Measurements from ENCODE around the gene ZNF679.
"Not testable (repeated sequence)": the region's sequence is repeated elsewhere in the genome, so short reads cannot be mapped to it uniquely, and the experiment has no call there.

The ZNF679 gene

GRCh38 chr7:64228174-64228573 is at the start of gene ZNF679:
Gene ZNF679, plus strand, starts transcription at chr7:64228474. Its CDS starts 20,644 bp downstream, at chr7:64249118.
- not testable (repeated sequence) for DNase-seq (ENCODE audit: low spot score)

GRCh38 chr7:64180989-64181388 is 47.3 kb upstream of the ZNF679 start:
- DNase-seq (ENCODE audit: low spot score): no peak

DNA sequence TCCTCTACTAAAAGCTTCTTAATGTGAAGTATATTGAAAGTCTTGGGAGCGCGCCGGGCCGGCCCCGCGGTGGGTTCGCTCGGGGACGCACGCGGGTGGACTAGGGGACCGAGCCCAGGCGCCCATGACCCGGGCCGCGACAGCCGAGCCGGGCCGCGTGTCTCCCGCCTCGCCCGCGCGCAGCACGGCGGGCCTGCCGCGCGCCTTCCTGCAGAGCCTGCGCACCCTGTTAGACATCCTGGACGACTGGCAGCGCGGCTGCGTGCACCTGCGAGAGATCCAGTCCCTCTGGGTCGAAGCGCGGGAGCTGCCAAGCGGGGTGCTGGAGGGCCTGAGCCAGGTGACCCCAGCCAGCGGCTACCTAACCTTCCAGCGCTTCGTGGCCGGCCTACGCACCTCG is 46.7 kb upstream of the ZNF679 start:
- no peak for DNase-seq (ENCODE audit: low spot score)

DNA sequence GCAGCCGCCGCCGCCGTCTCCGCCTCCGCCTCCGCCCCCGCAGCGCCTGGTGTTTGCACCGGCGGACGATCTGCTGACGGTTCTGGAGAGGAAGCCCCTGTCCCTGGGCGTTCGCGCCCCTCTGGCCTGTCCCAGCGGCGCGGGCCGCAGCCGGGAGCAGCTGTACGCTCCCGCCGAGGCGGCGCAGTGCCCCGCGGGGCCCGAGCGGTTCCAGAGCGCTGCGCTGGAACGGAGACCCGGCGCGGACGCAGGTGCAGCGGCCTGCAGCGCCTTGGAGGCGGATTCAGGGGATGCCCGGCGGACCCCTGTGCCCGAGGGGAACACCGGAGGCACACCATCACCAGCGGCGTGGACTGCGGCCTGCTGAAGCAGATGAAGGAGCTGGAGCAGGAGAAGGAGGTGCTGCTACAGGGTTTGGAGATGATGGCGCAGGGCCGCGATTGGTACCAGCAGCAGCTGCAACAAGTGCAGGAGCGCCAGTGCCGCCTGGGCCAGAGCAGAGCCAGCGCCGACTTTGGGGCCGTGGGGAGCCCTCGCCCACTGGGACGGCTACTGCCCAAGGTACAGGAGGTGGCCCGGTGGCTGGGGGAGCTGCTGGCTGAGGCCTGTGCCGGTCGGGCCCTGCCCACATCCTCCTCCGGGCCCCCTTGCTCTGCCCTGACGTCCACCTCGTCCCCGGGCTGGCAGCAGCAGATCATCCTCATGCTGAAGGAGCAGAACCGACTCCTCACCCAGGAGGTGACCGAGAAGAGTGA is 46.1 kb upstream of the ZNF679 start:
- no peak for DNase-seq (ENCODE audit: low spot score)

DNA sequence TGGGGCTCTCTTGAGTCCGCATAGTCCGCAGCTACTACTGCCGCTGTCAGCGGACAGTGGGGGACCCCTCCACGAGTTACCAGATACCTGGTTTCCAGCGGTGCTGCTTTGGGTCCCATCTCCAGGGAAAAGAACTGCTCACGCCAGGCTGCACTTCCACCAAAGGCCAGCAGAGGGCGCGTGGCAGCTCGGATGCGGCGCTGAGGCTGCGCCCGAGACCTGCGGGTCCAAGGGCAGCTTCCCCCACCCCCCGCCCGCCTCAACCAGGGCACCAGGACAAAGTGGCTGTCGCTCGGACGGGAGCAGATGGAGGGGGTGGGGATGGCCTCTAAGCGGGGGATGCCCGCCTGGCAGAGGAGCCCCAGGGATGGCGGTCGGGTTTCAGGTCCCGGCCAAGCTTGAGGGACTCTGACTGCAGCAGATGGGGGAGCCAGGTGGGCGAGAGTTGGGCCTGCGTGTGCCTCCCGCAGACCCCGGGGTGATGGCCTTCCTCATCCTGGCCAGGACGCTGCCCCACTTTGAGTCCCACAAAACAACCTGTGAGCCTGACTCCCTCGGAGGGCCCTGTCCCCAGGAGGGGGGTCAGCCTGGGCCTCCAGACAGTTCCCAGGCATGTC is 45.0 kb upstream of the ZNF679 start:
- DNase-seq (ENCODE audit: low spot score): peak; percentile 2

DNA sequence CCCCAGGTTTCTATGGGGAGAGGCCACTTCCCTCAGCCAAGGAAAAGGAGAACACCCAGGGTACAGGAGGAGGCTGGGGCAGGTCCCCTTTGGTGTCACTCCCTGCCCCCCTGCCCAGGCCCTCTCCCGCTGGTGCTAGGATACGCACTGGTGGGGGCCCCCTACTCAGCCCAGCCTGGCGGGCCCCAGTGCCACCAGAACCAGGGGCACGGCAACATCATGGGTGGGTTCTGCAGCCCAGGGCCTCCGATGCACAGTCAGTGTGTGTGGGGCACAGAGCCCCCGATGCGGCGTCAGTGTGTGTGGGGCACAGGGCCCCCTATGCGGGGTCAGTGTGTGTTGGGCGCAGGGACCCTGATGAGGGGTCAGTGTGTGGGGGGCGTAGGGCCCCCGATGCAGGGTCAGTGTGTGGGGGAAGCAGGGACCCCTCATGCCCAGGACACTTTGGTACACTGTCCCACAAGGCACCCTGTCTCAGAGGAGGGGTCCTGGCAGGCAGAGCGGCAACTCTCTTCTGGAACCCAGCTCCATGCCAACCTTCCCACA is 44.4 kb upstream of the ZNF679 start:
- no peak for DNase-seq (ENCODE audit: low spot score)

GRCh38 chr7:64184376-64184775 is 43.9 kb upstream of the ZNF679 start:
- DNase-seq (ENCODE audit: low spot score): no peak

DNA sequence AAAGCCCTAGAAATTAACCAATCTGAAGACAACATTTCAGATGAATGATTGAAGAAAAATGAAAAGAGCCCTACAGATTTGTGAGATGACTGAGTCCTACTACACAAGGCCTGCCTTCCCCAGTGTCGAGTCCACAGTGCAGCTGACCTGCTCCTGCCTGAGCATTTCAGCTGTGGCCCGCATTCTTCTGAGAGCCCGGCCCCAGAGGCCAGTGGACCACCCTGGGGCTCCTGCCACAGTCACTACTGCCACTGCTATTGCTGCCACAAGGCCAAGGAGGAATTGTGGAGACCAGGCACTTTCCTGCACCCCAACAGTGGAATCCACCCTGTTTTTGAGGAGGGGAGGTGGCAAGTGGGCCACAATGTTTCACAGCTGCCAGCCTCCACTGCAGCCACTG is 40.9 kb upstream of the ZNF679 start:
- DNase-seq (ENCODE audit: low spot score): no peak

GRCh38 chr7:64192148-64192704 is 36.0 kb upstream of the ZNF679 start:
- no peak for DNase-seq (ENCODE audit: low spot score)

DNA sequence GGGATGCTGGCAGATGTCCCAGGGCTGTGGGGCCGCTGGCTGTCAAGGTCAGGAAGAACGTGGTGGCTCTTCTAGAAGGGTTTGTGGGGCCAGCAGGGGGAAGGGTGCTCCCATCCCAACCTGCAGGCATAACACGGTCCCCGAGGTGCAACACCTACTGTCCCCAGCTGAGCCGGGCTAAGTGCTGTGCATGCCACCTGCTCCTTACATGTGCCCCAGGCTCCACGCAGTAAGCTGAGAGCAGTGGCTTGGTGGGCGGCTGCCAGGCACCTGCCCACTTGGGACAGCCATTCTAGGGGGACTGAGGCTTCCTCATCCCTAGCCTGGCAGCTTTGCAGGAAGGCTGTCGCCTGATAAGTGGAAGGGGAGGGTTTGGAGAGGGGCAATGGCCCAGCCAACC is 35.5 kb upstream of the ZNF679 start:
- no peak for DNase-seq (ENCODE audit: low spot score)

DNA sequence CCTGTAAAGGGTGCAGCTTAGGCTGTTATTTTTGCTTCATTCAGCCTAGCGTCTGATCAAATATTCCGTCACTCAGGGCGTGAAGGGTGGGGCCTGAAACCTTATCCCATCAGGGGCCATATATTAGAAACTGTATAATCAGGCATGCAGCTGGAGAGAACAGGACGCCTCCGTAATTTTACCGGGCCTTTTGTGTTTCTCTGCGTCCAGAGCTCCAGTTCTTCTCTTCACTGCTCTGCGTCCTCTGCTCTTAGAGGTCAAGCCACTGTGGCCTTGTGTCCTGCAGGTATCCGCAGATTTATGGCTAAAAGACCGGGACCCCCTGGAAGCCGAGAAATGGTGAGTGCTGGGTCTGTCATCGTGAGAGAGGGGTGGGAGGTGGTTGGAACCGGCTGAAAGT is 21.4 kb upstream of the ZNF679 start, which contains the start of gene ZNF735:
Gene ZNF735, plus strand, starts transcription at position 301 of the 400 bp plus-strand sequence. Its CDS starts 0 bp downstream, at position 301.
- no peak for DNase-seq (ENCODE audit: low spot score)

GRCh38 chr7:64219710-64220298 is 8.5 kb upstream of the ZNF679 start:
- DNase-seq (ENCODE audit: low spot score): not testable (repeated sequence)

DNA sequence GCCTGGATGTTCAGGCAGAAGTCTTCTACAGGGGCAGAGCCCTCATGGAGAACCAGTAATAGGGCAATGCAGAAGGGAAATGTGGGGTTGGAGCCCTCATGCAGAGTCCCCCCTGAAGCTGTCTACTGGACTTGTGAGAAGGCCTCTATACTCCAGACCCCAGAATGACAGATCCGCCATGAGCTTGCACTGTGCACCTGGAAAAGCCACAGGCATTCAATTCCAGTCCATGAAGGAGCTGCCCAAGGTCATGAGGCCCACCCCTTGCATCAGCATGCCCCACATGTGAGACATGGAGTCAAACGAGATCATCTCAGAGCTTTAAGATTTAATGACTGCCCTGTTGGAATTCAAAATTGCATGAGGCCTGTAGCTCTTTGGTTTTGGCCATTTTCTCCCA is 4.9 kb upstream of the ZNF679 start:
- no peak for DNase-seq (ENCODE audit: low spot score)

- DNase-seq (ENCODE audit: low spot score): no peak
Measured at GRCh38 chr7:64266341-64266919, 38.2 kb downstream of the ZNF679 start.

DNA sequence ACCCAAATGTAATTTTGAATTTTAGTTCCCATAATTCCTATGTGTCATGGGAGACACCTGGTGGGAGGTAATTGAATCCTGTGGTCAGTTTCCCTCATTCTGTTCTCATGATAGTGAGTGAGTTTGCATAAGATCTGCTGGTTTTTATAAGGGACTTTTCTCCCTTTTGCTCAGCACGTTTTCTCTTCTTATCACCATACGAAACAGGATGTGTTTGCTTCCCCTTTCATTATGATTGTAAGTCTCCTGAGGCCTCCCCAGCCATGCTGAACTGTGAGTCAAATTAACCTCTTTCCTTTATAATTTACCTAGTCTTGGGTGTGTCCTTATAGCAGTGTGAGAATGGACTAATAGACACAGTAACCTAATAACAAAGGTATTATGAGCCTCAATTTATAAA is 49.4 kb downstream of the ZNF679 start:
- no peak for DNase-seq (ENCODE audit: low spot score)

- DNase-seq (ENCODE audit: low spot score): no peak
Measured at GRCh38 chr7:64294701-64295420, 66.6 kb downstream of the ZNF679 start.

GRCh38 chr7:64297418-64297817 is 69.1 kb downstream of the ZNF679 start:
- DNase-seq (ENCODE audit: low spot score): not testable (repeated sequence)

GRCh38 chr7:64300641-64301405 is 72.5 kb downstream of the ZNF679 start:
- DNase-seq (ENCODE audit: low spot score): no peak

- DNase-seq (ENCODE audit: low spot score): peak; percentile 7
Measured at GRCh38 chr7:64307254-64308015, 79.2 kb downstream of the ZNF679 start.

DNA sequence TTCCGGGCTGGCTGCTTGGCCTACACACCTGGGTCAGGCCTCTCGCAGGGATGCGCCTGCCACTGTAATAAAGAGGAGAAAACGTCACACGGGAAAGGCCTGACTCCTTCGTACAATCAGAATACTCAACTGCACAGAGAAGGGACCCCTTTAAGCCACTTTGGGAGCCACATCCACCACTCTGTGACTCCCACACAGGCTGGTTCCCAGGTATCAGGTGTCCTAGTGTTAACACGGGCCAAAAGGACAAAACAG is 79.7 kb downstream of the ZNF679 start:
- DNase-seq (ENCODE audit: low spot score): no peak

All from hematopoietic multipotent progenitor cell treated with erythropoietin and hydrocortisone succinate and interleukin-3 and kit ligand, for 15 days (in vitro differentiated cells).